Activated CD8-positive, alpha-beta memory T cell treated with anti-CD3 and anti-CD28 coated beads, Interleukin-2, amount 50 U/mL, for 24 hours (primary cell): ENCODE results near the gene CPOX.
"Not testable (repeated sequence)": the region's sequence is repeated elsewhere in the genome, so short reads cannot be mapped to it uniquely, and the experiment has no call there.

ENCODE experiments used
- DNase-seq: peaks from one replicate; pipeline ENCODE4 v3.0.0-alpha.2; 2020; ENCODE audit errors: extremely low read depth

Gene CPOX

DNA sequence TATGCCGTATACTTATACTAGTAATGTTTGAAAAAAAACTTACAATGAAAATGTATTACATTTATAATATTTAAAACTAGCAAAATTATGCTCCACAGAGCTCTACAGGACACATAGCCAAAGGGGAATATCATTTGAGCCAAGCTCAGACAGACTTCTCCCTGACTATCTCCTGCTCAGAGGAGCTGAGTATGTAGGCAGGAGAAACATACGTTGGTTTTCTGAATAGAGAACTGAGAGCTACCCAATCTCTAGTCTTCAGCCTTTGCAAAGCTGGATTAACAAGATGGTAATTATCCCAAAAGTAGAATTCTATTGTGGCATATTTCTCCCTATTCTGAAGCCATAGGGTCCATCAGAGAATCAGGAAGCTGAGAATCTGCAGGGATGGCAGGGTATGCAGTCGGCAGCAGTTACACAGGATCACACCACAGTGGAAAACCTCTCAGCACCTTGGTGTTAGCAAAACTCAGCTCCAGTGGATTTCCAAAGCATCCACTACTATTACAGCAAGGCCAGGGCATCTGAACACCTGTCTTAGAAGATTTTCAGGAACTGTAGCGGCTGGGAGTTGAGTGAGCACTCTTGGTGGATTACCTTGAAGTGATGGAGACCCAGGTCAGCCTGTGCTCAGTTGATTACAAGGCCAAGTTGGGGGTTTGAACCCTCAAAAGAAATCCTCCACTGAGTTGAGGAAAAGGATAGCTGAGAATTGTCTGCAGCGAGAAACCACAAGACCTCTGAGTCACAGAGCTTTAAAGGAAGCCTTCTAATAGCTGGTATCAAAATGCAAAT is 31.5 kb downstream of the CPOX start:
- no peak for DNase-seq

DNA sequence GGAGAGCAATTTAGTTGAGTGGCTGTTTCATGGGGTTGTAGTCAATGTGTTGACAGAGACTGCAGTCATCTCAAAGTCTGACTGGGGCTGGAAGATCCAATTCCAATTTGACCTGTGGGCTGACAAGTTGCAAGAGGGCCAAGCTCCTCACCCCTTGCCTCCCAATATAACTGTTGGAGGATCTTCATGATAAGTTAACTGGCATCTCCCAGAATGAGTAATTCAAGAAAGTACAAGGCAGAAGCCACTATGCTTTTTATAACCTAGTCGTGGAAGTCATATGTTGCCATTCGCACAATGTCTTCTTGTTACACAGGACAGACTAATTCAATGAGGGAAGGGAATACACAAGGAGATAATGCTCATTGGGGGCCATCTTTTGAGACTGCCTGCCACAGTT is 32.5 kb downstream of the CPOX start:
- DNase-seq, result no peak

DNA sequence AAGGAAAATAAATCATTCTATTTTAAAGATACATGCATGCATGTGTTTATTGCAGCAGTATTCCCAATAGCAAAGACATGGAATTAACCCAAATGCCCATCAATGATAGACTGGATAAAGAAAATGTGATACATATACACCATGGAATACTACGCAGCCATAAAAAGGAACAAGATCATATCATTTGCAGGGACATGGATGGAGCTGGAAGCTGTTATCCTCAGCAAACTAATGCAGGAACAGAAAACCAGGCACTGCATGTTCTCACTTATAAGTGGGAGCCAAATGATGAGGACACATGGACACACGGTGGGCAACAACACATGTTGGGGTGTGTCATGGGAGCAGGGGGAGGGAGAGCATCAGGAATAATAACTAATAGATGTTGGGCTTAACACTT is 33.6 kb downstream of the CPOX start:
- not testable (repeated sequence) for DNase-seq

DNA sequence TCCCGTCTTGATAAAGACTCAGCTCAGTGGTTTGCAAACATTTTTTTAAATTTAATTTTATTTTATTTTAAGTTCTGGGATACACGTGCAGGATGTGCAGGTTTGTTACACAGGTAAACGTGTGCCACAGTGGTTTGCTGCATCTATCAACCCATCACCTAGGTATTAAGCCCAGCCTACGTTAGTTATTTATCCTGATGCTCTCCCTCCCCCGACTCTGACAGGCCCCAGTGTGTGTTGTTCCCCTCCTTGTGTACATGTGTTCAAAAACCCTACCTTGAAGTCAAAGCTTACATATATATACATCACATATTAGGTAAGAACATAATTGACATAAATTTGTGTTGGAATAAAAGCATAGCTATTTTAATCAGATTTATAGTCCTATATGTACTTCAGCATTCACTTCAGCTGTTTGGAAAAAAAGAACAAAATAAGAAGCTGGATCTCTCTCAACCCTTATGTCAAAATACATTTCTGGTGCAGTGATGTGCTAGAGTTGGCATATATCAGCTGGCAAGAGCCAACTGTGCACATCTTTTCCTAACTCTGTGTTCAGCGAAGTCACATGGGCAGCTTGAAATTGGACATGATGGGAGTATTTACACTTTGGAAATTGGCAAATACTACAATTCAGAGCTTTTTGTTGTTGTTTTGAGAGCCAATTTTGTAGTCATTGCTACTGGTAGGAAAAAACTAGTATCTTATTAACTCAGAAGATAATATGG is 35.1 kb downstream of the CPOX start:
- no peak for DNase-seq

DNA sequence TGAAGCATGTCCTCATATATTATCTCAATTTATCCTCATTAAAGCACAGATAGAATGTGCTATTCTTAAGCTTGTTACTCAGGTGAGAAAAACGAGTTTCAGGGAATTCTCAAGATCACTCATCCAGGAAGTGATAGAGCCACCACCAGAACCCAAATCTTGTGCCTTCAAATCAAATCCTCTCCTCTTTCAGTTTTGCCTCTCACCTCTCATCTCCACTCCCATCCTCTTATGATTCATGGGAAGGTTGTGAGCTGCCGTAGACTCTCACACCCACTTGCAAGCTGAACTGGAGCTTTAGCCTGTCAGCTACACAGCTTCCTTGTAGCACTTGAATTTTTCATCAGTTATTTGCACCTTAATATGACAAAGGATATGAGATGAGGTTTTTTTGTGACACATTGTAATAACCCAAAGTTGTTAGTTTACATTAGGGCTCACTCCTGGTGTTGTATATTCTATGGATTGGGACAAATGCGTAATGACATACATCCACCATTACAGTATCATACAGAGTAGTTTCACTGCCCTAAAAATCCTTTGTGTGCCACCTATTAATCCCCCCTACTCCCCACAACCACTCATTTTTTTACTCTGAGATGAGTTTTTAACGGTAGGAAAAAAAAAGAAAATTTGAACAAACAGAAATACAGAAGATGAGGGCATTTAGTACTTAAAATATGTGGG is 35.9 kb downstream of the CPOX start:
- no peak for DNase-seq

DNA sequence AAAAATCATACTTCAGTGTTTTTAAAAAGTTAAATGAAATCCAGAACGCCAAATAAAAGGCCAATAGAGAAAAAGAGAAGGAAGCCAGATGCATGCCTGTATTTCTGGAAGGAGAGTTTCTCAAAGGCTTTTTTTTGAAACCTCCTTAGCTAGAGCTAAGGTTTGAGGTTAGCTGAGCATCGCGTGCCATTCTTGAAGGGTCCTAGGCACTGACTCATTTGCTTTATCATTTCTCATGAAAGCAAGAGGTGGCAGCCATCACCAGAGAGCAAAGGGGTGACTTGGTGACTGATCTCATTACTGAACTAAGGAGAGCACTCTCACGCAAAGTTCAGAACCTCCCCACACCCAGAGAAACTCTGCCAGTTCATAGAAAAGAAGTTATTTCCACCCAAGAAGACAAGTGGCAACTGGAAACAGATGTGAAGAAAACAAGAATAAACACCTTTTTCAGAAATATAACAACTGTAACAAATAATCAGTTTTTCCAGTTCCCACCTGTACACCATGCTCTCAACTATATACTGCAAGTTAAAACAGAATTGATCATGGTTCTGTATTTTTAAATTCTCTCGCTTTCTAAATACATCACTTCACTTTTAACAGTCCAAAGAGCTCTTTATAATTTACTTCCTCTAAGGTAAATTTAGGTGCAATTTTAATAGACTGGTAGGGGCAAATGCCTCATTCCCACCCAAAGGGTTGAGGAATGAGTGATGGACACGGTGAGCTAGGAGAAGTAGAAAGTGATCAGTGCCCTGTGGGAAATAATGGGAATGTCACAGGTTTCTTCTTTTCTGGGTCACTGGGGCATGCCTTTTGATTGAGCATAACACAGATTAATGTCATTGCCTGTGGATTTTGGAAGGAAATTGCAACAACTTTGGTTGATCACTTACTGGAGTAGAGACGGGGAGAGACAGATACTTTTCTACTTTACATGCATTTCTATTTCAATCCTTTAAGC is 37.0 kb downstream of the CPOX start:
- peak; percentile 49 for DNase-seq

DNA sequence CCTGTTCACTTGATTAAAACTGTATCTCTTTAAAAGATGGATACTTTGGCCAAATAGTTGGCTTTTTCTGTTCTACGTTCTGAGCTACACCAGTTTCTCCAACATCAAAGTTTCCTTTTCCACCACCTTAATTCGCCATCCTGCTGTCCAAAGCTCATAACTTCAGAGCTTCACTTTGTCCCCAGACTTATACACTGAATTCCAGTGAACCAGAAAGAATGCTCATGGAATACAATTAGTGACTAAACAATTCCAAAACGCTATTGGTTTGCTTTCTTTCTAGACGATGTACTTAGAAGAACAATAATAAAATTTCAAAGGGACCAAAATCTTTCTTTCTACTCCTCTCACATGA is 38.4 kb downstream of the CPOX start:
- DNase-seq, result no peak

DNA sequence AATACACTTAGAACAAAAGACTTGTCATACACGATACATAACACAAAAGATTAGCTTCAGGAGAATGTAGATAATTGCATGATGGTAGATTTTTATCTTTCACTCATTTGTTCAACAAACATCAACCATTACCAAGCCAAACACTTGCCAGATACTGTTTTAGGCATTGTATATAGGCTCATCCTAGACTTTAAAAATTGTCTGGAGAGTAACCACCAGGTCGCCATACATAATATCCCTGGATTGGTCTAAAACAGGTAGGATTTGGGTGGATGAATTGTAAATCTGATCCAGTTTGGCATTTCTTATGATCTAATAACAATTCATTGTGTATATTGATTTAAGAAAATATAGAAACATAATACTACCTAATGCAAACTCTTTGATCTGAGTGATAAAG is 38.8 kb downstream of the CPOX start:
- no peak for DNase-seq

DNA sequence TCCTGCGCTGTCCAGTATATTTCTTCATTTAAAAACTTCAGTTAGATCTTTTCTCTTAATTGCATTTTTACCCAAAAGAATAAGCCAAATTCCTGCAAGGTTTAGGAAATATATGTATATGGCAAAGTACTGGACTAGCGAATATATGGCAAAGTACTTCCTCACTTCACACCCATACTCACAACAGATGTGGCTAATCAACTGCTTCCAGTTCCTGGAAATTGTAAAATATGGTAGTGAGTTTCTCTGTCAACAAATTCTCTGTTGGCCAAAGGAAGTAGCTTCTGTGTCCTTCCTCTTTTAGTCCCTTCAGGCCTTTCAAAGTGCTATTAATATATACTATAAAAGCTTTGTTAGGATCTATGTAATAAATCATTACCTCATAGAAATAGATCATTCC is 39.7 kb downstream of the CPOX start:
- DNase-seq, result no peak

DNA sequence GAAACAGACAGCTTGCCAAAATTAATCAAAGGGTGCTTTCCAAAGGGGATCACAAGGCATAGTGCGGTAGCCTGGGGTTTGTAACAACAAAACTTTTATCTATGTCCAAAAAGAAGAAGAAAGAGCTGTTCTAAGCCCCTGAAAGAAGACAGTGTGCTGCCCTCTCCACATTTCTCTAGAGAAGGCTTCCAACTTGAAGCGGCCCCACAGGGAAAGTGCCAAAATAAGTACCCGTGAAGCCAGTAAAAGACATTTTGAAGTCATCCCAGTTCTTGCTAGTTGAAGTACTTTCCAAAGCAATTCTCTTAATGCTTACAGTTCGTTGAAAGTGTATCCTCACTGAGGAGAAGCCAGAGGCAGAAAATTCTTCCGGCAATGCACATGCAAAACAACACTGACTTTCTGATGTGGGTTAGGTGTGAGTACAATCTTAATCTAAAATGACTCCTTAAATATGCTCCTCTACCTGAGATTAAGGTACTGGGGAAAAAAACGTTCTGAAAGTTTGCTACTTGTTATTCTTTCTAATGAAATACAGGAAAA is 40.3 kb downstream of the CPOX start:
- DNase-seq, result no peak

DNA sequence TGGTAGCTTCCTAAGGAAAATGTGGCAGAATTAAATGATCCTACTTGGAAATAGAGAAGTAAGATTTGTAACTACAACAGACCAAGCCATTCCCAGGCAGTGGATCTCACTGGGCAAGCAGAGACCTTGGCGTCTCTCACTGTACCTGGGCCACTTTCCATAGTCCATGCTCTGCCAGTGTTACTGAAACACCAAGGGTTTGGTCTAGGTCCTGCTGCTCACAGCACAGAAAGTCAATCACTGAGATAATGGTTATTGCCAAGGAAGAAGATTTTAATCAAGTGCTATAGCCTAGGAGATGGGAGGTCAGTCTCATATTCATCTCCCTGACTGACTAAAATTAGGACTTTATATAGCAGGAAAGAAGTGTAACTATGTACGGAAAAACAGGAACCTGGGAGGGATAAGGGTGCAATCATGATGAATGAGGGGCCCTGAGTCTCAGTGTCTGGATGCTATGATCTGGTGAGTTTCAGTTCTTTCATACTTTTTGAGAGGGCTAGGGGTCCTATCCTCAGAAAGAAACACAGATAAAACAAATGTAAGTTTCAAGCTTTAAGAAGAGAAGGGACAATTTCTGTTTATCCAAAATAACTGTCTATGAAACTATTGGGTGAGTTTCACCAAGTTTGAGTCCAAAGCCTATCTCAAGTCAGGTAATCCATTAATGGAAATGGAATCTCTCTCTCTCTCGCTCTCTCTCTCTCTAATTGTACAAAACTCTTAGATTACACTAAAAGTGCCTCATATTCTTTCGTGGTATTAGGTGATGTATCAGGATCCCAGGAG is 41.0 kb downstream of the CPOX start:
- no peak for DNase-seq

DNA sequence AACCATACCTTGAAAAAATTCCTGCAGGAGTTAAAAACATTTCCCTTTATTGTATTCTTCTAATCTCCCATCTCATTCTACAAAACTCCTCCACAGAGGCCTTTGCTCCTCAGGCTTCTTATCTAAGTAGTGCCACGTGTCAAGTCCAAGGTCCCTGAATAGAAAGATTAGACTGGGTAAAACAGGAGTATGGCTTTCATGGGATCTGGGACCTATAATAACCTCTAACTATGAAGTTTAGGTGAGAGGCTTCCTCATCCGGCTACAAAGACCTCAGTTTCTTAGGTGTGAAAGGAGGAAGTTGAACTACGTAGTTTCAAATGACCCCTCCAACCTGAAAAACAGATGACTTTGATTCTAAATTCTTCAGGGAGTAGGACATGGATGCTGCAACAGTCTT is 41.7 kb downstream of the CPOX start:
- no peak for DNase-seq

DNA sequence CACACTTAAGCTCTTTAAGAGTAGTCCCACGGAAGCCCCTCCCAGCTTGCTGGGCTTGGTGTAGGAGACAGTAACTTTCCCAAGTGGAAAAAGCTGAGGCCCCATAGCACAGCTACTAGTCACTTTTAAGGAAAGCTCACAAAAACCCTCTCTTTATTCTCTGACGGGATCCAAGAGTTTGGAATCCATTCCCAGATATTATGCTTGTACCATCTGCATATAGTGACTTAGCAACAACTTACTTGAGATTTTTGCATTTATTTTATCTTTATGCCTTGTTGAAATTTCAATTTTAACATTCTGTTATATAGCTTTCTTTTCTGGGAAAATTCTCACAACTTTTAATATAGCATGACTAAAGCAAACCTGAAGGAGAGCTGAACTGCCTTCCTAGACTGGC is 42.2 kb downstream of the CPOX start:
- no peak for DNase-seq

DNA sequence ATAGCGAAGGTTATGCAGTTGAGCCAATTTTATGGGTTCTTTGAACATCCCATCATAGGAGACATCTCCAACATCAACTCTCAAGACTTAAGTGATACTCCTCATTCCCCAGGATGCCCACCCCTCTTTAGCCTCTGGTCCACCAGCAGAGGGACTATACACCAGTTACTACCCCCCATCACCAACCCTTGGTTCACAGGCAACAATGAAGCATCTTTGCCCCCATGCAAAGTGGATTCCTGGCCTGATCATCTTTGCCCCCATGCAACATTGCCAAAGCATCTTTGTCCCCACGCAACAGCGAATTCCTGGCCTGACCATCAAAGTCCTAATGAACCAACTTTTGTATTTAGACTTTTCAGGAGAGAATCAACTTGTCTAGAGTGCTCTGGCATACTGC is 42.6 kb downstream of the CPOX start:
- no peak for DNase-seq

DNA sequence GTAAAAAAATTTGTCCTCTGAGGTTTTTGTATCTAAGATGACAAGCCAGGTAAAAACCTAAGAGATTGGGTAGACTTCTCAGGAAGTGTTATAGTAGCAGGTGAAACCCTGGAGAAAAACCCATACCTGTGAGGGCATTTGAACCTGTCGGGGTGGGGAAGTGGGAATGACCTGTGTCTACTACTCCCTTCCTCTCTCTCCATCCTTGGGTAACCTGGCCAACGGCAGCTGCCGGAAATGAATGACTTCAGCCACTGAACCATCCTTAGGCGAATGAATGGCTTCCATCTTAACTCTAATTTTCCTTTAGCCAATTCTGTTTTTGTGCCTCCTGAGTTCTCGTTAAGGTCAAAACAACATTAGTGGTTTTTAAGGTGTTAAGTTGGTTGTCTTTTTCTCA is 44.9 kb downstream of the CPOX start:
- DNase-seq, result no peak

DNA sequence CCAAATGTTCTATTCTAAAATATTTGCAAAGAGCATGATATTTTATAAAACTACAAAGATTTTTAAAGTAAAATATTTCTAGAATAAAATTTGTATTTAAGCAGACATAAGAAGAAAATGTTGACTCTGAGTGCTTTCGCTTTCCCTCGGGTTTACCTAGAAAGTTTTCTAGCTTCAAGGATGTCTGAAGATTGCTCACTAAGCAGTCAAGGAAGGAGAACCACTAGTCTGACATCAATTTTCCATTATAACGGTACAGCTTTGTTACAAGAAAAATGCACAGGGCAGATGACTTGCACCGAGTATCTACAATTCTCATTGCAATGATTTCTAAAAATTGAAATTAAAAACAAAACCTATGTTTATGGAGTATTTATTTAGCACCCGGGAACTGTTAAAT is 47.5 kb downstream of the CPOX start:
- no peak for DNase-seq

DNA sequence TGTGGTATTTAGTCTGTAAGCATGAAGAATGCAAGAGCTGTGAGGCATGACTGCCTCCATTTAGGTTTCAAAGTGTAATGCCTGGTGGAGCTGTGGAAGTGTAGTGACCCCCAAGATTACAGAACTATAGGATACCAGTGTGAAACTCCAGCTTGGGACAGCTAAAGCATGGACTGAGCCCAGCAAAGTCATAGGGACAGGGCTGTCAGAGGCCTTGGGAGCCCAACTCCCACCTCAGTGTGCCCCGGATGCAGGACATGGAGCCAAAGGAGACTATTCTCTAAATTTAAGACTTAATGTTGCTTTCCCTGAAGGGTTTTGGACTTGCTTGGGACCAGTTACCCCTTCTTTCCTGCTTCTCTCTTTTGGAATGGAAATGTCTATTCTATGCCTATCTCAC is 50.8 kb downstream of the CPOX start:
- DNase-seq, result no peak

DNA sequence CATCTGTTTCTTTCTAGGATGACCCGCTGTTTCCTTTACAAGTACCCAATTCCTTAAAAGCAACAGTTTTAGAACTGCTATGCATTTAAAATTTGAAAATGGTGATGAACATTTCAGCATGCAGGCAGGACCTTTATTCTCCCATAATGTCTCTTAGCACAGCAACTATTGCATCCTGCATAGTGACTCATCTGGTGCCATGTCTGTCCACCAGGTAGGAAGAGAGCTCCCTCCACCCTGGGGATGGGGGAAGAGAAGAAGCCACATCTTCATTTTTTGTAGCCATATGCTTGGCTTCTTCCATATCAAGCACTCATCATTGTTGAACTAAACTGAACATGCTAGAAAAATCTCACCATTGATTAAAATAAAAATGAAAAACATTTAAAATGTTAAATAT is 51.7 kb downstream of the CPOX start:
- no peak for DNase-seq

DNA sequence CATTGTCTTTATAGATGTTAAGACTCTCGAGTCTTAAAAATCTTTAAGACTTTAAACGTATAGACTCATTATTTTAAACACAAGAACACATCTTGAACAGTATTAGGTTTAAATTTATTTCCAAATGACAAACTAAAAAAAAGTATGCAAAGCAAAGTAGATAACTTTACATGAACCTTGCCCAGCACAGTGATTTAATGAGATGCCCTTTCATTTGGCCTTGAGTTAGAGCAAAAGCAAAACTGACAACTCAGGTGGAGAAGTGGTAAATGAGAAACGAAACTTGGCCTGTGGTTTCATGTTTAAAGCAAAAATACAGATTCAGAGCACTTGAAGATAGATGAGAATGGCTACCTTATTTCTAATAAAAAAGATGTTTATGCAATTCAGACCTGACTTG is 53.1 kb downstream of the CPOX start:
- DNase-seq, result no peak

DNA sequence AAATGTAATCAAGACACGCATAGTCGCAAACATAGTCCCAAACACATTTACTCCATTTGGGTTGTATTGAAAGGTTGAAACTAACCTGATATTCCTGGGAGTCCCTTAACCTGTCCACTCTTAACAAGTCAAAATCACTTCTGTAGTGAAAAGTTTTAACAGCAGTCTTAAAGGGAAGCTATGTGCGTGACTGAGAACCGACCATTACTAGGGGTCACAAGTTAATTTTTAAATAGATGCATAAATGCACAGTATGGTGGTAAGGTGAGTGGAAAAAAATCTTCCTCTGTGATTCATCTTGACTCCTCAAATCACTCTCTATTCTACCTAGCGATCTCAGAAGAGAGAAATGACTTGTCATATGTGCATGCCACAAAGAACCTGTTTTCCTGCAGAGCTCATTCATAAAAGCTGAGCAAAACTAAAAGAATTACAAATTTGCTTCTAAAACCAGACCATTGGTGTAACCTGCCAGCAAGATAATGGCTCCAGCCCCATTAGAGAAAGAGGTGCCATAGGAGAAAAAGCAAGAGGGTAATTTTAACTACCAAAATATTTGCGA is 56.9 kb downstream of the CPOX start:
- no peak for DNase-seq
